Amygdala (tissue), 56 donors: ENCODE results near the gene VGLL4.
A peak's percentile ranks its signal among the peaks of the same experiment; 100 is the strongest.

Source experiments
- DNase-seq, 56 donors: peaks; one replicate each; lab custom pipeline; 2025; lab: John Stamatoyannopoulos, UW

The VGLL4 gene

DNA sequence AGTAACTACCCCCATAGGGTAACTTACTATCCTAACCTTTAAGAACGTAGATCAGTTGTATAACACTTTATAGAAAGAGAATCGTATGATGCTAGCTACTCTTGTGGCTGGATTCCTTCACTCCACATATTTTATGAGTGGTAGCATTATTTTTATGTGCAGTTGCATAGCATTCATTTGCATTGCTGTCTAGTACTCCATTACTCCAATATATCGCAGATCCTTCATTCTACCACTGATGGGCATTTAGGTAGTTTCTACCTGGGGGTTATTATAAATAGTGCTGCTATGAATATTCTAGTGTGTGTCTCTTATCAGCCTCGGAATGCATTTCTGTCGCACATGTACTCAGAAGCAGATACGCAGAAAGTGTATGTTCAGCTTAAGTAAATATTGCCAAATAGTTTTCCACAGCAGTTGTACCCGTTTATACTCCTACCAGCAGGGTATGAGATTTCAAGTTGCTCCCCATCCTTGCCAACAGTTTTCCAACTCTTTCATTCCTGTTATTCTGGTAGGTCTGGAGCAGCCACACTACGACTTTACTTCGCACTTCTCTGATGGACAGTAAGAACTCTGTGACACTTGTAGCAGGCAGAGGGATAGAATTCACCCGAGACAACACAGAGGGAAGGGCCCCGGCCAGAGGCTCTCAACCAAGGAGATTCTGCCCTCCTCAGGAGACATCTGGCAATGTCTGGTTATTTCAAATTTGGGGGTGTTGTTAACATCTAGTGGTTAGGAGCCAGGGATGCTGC lies 9.8 kb upstream of the VGLL4 start:
- no peak for DNase-seq

DNA sequence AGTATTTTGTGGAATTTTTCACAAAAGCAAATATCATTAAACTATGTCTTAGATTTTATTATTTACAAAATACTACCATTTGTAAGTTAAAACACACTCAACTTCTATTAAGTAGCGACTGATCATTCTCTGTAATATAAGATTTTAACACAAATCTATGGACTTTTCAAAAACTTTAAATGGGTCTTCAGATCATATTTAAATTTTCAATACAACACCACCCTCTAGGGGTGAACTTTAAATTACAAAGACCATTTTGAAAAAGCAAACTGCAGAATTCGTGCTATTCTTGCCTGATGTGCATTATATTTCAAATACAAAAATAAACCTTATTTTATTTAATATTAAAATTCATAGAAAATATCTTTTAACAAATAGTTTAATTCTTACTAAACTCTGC lies 8.2 kb upstream of the VGLL4 start:
- DNase-seq: peak in 1 of 56 donors; percentile 17

- DNase-seq: no peak
Measured at GRCh38 chr3:11651477-11651876, 7.8 kb upstream of the VGLL4 start.

GRCh38 chr3:11650391-11650790 lies 6.7 kb upstream of the VGLL4 start:
- no peak for DNase-seq

GRCh38 chr3:11648735-11649134 lies 5.0 kb upstream of the VGLL4 start:
- no peak for DNase-seq

DNA sequence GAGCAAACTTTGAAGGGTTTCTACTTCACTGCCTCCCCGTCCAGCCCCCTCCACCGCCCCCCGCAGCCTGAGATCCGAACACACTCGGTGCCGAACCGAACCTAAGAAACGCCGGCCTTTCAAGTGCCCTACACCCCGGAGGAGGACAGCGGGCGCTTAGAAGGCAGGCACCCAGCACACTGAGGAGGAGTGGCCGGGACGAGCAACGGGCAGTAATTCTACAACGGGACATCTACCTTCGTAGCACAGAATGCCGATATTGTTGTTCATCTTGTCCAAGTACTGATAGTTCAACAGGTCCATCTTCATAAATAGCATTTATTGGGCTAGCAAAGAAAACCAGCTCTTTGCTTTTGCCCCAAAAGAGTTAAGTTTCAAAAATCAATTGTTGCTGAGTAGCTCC lies 513 bp downstream of the VGLL4 start:
- DNase-seq: peak in 26 of 56 donors; percentile 16 to 70 (median 37)

GRCh38 chr3:11642431-11643191 lies 1.1 kb downstream of the VGLL4 start:
- peak in 53 of 56 donors; percentile 19 to 84 (median 65) for DNase-seq

DNA sequence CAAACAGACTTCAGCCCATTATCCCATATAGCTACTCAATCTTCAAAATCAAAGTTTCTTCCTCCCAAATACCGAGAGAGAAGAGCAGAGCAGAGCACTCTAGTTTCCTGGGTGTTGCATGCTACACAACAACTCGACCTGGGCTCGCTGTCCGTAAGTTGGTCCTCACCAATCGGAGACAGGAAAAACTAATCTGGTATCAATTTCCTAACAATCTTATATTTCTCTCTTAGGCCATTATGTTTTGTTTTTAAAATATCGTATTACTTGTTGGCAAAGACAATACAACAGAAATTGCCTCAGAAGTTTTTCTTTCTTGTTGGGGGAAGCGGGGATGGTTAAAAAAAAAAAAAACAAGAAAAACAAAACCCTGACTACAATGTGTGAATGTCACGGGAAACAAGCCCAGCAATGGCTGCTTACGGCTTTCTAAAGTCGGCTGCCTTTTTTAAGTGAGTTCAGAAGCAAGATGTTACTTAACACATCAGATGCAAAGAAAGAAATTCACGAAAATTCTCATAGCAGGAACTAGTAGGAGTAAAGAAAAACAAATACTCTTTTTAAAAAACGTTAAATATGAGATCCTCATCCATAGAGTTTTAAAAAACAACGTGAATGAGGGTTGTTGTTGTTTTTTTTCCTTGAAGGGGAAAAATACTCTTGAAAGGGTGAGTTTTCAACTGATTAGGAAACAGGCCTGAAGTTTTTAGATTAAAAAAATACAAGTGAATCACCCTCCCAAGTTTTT lies 1.9 kb downstream of the VGLL4 start:
- DNase-seq: peak in 2 of 56 donors; percentile 7 to 33

- no peak for DNase-seq
Measured at GRCh38 chr3:11641316-11641682, 2.4 kb downstream of the VGLL4 start.

- DNase-seq: no peak
Measured at GRCh38 chr3:11640009-11640673, 3.6 kb downstream of the VGLL4 start.

DNA sequence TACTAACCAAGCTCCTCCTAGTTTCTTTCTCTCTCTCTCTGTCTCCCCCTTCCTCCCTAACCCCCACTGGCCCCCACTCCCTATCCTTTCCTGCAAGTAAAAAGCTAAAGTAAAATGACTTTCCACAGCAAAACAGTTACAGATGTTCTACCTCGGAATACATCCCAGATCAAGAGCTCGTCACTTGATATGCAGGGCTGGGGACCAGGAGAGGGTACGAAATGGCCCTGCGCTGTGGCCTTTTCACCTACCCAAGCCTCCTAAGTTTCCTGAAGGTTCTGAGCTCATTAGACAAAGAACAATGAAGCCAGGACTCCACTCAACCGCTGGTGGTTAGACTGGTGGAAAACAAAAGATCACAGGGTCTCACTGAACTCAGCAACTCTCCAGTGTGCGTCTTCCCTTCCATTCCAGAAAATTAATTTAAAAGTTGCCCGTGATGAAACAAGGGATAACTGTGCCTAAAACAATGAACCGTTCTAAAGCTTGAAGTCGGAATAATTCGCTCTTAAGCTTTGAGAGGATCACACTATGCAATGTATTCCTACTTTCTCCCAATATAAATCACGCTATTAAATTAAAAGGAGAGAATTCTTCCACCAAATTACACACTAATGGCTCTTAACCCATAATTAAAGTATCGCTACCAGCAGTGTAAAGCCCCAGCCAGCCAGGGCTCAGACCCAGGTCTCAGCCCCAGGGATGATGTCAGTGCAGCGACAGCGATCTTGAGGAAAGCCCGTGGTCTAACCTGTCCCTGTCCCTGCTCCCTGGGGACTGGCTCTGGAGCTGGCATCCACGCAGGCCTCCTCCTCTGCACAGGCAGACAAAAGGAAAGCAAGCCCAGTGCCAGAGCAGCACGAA lies 5.0 kb downstream of the VGLL4 start:
- peak in 28 of 56 donors; percentile 8 to 52 (median 28) for DNase-seq

DNA sequence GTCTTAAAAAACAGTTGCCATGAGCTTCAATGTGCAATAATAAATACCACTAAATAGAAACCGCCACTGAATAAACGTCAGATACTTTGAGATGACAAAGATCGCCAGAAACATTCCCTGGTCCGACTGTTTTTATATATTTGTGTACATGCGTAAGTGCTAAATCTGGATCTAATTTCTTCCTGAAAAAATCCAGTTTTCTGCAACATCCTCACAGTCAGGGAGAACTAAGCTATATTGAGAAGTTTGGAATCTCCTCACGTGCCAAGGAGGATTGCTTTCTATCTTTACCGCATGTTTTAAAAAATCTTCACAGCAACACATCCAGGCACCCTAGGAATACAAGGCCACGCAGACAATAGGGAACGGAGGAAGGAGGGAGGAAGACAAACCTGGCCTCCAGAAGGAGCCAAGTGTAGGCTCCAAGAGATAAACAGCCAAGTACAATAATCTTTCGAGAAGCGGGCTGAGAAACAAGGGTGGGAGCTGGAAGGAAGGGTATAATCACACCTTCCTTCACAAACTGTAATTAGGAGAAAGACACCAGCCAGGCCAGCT lies 5.7 kb downstream of the VGLL4 start:
- peak in 1 of 56 donors; percentile 52 for DNase-seq

DNA sequence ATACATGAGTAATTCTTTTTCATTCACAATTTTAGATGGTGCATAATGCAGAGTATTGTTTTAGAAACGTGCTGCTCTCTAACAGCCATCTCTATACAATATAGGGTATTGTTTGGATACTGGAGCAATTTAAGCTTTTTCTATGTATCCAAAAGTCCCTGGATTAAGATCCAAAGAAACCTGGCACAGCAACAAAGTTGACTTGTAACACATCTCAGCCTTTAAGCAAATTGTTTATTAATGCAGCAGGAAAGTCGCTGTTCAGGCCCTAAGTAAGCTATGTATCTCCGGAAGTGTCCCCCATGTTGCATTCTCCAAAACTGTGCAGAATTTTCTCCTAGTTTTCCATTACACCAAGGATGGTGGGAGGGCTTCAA lies 7.3 kb downstream of the VGLL4 start:
- DNase-seq: no peak

- no peak for DNase-seq
Measured at GRCh38 chr3:11635680-11636393, 7.9 kb downstream of the VGLL4 start.

- no peak for DNase-seq
Measured at GRCh38 chr3:11634974-11635612, 8.6 kb downstream of the VGLL4 start.

GRCh38 chr3:11634081-11634635 lies 9.6 kb downstream of the VGLL4 start:
- no peak for DNase-seq

- no peak for DNase-seq
Measured at GRCh38 chr3:11632966-11633365, 10.7 kb downstream of the VGLL4 start.

GRCh38 chr3:11632564-11632963 lies 11.2 kb downstream of the VGLL4 start:
- no peak for DNase-seq
